ENCODE measurements around the gene LYRM4.

- no peak for TF ChIP-seq CTCF (IDR thresholded peaks at IDR 0.05; ENCODE audit: low read depth, low read length)
- no peak for TF ChIP-seq EZH2phosphoT487 (IDR thresholded peaks at IDR 0.05; ENCODE audit: low read depth)
Observed at GRCh38 chr6:5191222-5191621, 69.5 kb downstream of the LYRM4 start.
